ENCODE results near the gene RNF126.
A peak's percentile ranks its signal among the peaks of the same experiment; 100 is the strongest.

Gene RNF126

GRCh38 chr19:678791-679388 is 15.9 kb upstream of the RNF126 start:
- Histone ChIP-seq H3K27ac (ENCODE audit: low read depth, low read length) (no peak overlapping the region), H3F3A (ENCODE audit: control insufficient read depth, insufficient read depth) (0 out of 2 replicates have a peak, but pooled peaks cover 4% of the 10 kb centered on the region), H3K4me2 (ENCODE audit: low read length) (peak overlapping the region; percentile 91), H3K36me3 (ENCODE audit: control insufficient read depth, low read length) (no peaks in the 10 kb centered on the region), H3K4me1 (ENCODE audit: control insufficient read depth, low read length) (peaks cover 17% of the 10 kb centered on the region), H4K20me1 (ENCODE audit: control insufficient read depth, insufficient read depth, low read depth, low read length) (no peaks in the 10 kb centered on the region; the same call in 1 of the 2 replicates), H3K4me3 (ENCODE audit: low read length) (peak overlapping the region; percentile 91), H3K9me3 (ENCODE audit: control insufficient read depth, insufficient read depth, low read length) (no peaks in the 10 kb centered on the region), H3K27me3 (ENCODE audit: control insufficient read depth, low read length) (peaks cover 14% of the 10 kb centered on the region), H3K79me2 (ENCODE audit: control insufficient read depth, low read length) (peaks cover 5% of the 10 kb centered on the region; the same call in 1 of the 2 replicates), H3K9me2 (replicated peaks; ENCODE audit: control insufficient read depth, low read length) (no peaks in the 10 kb centered on the region)
- TF ChIP-seq EZH2phosphoT487 (IDR thresholded peaks at IDR 0.05; ENCODE audit: borderline replicate concordance, low read length): no peak
- TF ChIP-seq, protein P1, sequence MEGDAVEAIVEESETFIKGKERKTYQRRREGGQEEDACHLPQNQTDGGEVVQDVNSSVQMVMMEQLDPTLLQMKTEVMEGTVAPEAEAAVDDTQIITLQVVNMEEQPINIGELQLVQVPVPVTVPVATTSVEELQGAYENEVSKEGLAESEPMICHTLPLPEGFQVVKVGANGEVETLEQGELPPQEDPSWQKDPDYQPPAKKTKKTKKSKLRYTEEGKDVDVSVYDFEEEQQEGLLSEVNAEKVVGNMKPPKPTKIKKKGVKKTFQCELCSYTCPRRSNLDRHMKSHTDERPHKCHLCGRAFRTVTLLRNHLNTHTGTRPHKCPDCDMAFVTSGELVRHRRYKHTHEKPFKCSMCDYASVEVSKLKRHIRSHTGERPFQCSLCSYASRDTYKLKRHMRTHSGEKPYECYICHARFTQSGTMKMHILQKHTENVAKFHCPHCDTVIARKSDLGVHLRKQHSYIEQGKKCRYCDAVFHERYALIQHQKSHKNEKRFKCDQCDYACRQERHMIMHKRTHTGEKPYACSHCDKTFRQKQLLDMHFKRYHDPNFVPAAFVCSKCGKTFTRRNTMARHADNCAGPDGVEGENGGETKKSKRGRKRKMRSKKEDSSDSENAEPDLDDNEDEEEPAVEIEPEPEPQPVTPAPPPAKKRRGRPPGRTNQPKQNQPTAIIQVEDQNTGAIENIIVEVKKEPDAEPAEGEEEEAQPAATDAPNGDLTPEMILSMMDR (IDR thresholded peaks at IDR 0.05; ENCODE audit: low read depth, low read length, poor library complexity, severe bottlenecking): no peak

GRCh38 chr19:677601-678436 is 14.8 kb upstream of the RNF126 start:
- no peak overlapping the region for H3K27ac ChIP-seq (ENCODE audit: low read depth, low read length)
- no peak overlapping the region for H3K4me3 ChIP-seq (ENCODE audit: low read length)
- no peak for TF ChIP-seq EZH2phosphoT487 (IDR thresholded peaks at IDR 0.05; ENCODE audit: borderline replicate concordance, low read length)
- TF ChIP-seq, protein P1 (IDR thresholded peaks at IDR 0.05; ENCODE audit: low read depth, low read length, poor library complexity, severe bottlenecking): no peak

GRCh38 chr19:677201-677600 is 14.2 kb upstream of the RNF126 start:
- H3K9me2 ChIP-seq (replicated peaks; ENCODE audit: control insufficient read depth, low read length): no peaks in the 10 kb centered on the region
- no peaks in the 10 kb centered on the region; the same call in 1 of the 2 replicates for H4K20me1 ChIP-seq (ENCODE audit: control insufficient read depth, insufficient read depth, low read depth, low read length)
- no peaks in the 10 kb centered on the region for H3K9me3 ChIP-seq (ENCODE audit: control insufficient read depth, insufficient read depth, low read length)
- H3K36me3 ChIP-seq (ENCODE audit: control insufficient read depth, low read length): no peaks in the 10 kb centered on the region
- no peak overlapping the region for H3K4me2 ChIP-seq (ENCODE audit: low read length)
- H3F3A ChIP-seq (ENCODE audit: control insufficient read depth, insufficient read depth): 0 out of 2 replicates have a peak, but pooled peaks cover 4% of the 10 kb centered on the region
- H3K27me3 ChIP-seq (ENCODE audit: control insufficient read depth, low read length): peaks cover 14% of the 10 kb centered on the region
- no peak for TF ChIP-seq EZH2phosphoT487 (IDR thresholded peaks at IDR 0.05; ENCODE audit: borderline replicate concordance, low read length)
- TF ChIP-seq, protein P1 (IDR thresholded peaks at IDR 0.05; ENCODE audit: low read depth, low read length, poor library complexity, severe bottlenecking): no peak
- no peak overlapping the region for H3K27ac ChIP-seq (ENCODE audit: low read depth, low read length)
- peaks cover 5% of the 10 kb centered on the region; the same call in 1 of the 2 replicates for H3K79me2 ChIP-seq (ENCODE audit: control insufficient read depth, low read length)
- H3K4me1 ChIP-seq (ENCODE audit: control insufficient read depth, low read length): peaks cover 17% of the 10 kb centered on the region
- H3K4me3 ChIP-seq (ENCODE audit: low read length): no peak overlapping the region

More at GRCh38 chr19:677601-678436, 14.8 kb upstream of the RNF126 start:
- no peaks in the 10 kb centered on the region for H3K9me2 ChIP-seq (replicated peaks; ENCODE audit: control insufficient read depth, low read length)
- 0 out of 2 replicates have a peak, but pooled peaks cover 4% of the 10 kb centered on the region for H3F3A ChIP-seq (ENCODE audit: control insufficient read depth, insufficient read depth)
- H3K4me1 ChIP-seq (ENCODE audit: control insufficient read depth, low read length): peaks cover 17% of the 10 kb centered on the region
- peaks cover 14% of the 10 kb centered on the region for H3K27me3 ChIP-seq (ENCODE audit: control insufficient read depth, low read length)
- no peak overlapping the region for H3K4me2 ChIP-seq (ENCODE audit: low read length)
- peaks cover 5% of the 10 kb centered on the region; the same call in 1 of the 2 replicates for H3K79me2 ChIP-seq (ENCODE audit: control insufficient read depth, low read length)
- no peaks in the 10 kb centered on the region for H3K36me3 ChIP-seq (ENCODE audit: control insufficient read depth, low read length)
- H3K9me3 ChIP-seq (ENCODE audit: control insufficient read depth, insufficient read depth, low read length): no peaks in the 10 kb centered on the region
- no peaks in the 10 kb centered on the region; the same call in 1 of the 2 replicates for H4K20me1 ChIP-seq (ENCODE audit: control insufficient read depth, insufficient read depth, low read depth, low read length)

Data from DOHH2 (cell line).